ENCODE results near the gene ANKRD1. TPM values are rescaled to one million over a fixed set of nuclear protein-coding genes. Genes with fewer than 3 reads are reported as not detected.

ANKRD1 gene
- total and polyA plus RNA-seq, 11 donors, result 1,315 to 9,579 (median 4,181) TPM

DNA sequence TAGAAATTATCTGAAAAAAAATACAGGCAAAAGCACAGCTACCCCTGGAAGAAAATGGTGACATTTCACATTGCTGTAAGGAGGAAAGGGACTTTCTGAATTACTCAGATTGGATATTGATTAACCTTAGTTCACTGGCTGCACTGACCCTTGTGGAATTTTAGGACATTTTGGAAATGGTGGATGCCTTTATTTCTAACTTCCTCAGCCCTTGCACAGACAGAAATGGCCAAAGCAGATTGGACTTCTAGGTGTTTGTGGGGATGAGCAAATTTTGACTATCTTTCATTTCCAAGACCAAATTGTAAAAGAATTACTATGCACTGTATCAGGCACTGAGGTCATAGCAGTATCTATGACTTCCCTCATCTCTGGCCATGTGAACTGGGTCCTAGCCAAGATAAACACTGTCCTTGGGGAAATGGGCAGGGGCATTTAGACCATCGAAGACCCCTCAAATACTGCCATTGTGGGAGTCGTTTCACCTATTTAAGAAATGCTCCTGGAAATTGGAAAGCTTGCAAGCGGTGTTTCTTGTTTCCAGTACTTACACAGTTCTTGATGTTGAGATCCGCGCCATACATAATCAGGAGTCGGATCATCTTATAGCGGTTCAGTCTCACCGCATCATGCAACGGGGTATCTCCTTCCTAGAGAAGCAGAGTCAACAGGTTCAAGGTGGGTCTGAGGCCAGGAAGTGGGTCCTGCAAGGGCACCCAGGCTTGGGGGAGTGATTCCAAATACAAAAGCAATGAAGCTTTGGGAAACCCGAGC is 5.7 kb downstream of the ANKRD1 start:
- Histone ChIP-seq H3K4me1 (peaks cover 0 to 6% (median 0%) of the 10 kb centered on the region in 12 donors), H3K9me3 (no peaks in the 10 kb centered on the region), H3K27ac (peak overlapping the region in 8 of 12 donors; percentile 11 to 97 (median 34)), H3K27me3 (no peaks in the 10 kb centered on the region), H3K4me3 (peak overlapping the region in 5 of 12 donors; percentile 3 to 65 (median 60)), H3K36me3 (peaks cover 0 to 72% (median 20%) of the 10 kb centered on the region in 9 donors)
- peak in 1 of 2 donors; percentile 40 for TF ChIP-seq POLR2A (IDR thresholded peaks at IDR 0.05)
- TF ChIP-seq, protein P1, sequence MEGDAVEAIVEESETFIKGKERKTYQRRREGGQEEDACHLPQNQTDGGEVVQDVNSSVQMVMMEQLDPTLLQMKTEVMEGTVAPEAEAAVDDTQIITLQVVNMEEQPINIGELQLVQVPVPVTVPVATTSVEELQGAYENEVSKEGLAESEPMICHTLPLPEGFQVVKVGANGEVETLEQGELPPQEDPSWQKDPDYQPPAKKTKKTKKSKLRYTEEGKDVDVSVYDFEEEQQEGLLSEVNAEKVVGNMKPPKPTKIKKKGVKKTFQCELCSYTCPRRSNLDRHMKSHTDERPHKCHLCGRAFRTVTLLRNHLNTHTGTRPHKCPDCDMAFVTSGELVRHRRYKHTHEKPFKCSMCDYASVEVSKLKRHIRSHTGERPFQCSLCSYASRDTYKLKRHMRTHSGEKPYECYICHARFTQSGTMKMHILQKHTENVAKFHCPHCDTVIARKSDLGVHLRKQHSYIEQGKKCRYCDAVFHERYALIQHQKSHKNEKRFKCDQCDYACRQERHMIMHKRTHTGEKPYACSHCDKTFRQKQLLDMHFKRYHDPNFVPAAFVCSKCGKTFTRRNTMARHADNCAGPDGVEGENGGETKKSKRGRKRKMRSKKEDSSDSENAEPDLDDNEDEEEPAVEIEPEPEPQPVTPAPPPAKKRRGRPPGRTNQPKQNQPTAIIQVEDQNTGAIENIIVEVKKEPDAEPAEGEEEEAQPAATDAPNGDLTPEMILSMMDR (IDR thresholded peaks at IDR 0.05), result no peak
- ATAC-seq (peak in 1 of 4 donors; percentile 0), DNase-seq (no peak)
- 54 to 65% (median 62%) methylated on average over 10 of the region's 10 CpGs for WGBS, 4 donors
- intact Hi-C loops (cut with DNase I), result loop anchor here in 7 of 10 donors (5.0 to 10.0 kb wide), 6 partner anchors 50 to 337 kb away; no protein-coding TSS in a partner anchor

DNA sequence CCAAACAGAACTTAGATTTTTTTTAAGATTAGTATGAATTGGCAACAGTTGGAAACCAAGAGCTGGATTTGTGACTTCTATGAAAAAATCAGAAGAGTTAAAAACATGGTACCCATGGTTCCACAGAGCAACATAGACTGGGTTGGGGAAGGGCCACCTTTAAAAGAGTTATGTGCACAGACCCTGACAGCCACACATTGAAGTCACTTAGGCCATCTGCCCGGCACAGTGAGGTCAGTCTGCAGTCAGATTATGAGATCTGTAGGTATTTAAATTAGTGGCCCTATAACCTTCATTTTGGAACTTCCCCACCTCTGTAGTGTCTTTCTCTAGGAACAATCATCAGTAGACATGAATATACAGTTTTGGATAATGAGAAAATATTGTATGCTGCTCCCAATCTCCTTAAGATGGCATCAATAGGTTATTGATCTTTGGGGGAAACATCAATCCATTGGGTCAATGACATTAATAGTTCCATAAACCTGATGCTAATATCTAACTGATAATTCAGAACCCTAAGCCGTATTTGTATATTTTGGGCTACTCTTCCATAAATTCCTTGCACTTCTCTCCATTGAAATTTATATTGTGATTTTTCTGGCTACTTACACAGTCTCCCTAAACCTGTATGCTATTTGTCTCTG is 7.0 kb downstream of the ANKRD1 start:
- DNase-seq (no peak), ATAC-seq (peak in 1 of 4 donors; percentile 8)
- Histone ChIP-seq H3K27ac (peak overlapping the region in 3 of 12 donors; percentile 1 to 33 (median 10)), H3K4me1 (peaks cover 0 to 6% (median 0%) of the 10 kb centered on the region in 12 donors), H3K36me3 (peaks cover 0 to 63% (median 20%) of the 10 kb centered on the region in 9 donors), H3K4me3 (no peak overlapping the region), H3K27me3 (no peaks in the 10 kb centered on the region), H3K9me3 (no peaks in the 10 kb centered on the region)
- TF ChIP-seq, protein P1 (IDR thresholded peaks at IDR 0.05), result no peak
- TF ChIP-seq POLR2A (IDR thresholded peaks at IDR 0.05), result peak in 1 of 2 donors; percentile 21
- WGBS, 4 donors, result 58 to 83% (median 71%) methylated on average over 2 of the region's 2 CpGs
- intact Hi-C loops (cut with DNase I), result loop anchor here in 7 of 10 donors (2.0 to 10.0 kb wide), 6 partner anchors 51 to 339 kb away; no protein-coding TSS in a partner anchor

DNA sequence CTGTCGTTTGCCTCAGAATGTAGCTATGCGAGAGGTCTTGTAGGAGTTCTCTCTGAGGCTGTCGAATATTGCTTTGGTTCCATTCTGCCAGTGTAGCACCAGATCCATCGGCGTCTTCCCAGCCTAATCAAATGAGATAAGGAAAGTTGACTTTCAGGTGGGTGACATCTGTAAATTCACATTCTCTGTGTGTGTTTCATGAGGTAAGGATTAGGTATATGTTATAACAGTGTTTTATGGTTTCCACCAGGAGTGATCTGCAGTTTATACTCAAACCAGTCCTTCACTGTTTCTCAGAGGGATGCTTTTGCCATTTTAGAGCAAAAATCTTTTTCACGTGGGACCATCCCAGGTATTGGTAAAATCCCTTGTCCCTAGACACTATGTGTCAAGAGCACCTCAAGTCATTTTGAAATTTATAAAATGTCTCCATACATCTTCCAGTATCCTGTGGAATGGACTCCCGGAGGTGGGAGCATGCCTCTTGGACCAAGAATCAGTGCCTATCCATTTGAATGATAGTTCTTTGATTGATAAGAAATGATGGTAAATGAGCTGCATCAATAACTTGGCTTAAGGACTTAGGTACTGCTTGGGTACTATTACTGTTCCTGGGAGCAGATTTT is 7.9 kb downstream of the ANKRD1 start:
- peak in 1 of 2 donors; percentile 33 for TF ChIP-seq POLR2A (IDR thresholded peaks at IDR 0.05)
- TF ChIP-seq, protein P1 (IDR thresholded peaks at IDR 0.05), result no peak
- intact Hi-C loops (cut with DNase I), result loop anchor here in 7 of 10 donors (2.0 to 10.0 kb wide), 6 partner anchors 52 to 340 kb away; no protein-coding TSS in a partner anchor
- Histone ChIP-seq H3K9me3 (no peaks in the 10 kb centered on the region), H3K36me3 (peaks cover 0 to 54% (median 19%) of the 10 kb centered on the region in 9 donors), H3K27me3 (no peaks in the 10 kb centered on the region), H3K4me3 (no peak overlapping the region), H3K4me1 (peaks cover 0 to 6% (median 0%) of the 10 kb centered on the region in 12 donors), H3K27ac (peak overlapping the region in 6 of 12 donors; percentile 8 to 36 (median 26))
- 65 to 80% (median 73%) methylated on average over 7 of the region's 7 CpGs for WGBS, 4 donors
- no peak for DNase-seq
- ATAC-seq, result peak in 2 of 4 donors; percentile 3 to 16

All from heart left ventricle (tissue), 16 donors.